Measurements from ENCODE around the gene PPOX.

- TF ChIP-seq POLR2AphosphoS5 (IDR thresholded peaks at IDR 0.05; ENCODE audit: low read depth, low read length) (no peak), POLR2A (IDR thresholded peaks at IDR 0.05; ENCODE audit: low read depth, low read length) (no peak), TAF1 (IDR thresholded peaks at IDR 0.05; ENCODE audit: borderline replicate concordance, low read depth, low read length) (no peak)
Measured at GRCh38 chr1:161166669-161167548, 683 bp downstream of the PPOX start.

All from GM12892 (cell line).